ENCODE measurements around the gene ATOSA. TPM values are rescaled to one million over a fixed set of nuclear protein-coding genes. Genes with fewer than 3 reads are reported as not detected.

The ATOSA gene
- total RNA-seq, 1 experiment from 2014 or later, result 5.8 TPM

DNA sequence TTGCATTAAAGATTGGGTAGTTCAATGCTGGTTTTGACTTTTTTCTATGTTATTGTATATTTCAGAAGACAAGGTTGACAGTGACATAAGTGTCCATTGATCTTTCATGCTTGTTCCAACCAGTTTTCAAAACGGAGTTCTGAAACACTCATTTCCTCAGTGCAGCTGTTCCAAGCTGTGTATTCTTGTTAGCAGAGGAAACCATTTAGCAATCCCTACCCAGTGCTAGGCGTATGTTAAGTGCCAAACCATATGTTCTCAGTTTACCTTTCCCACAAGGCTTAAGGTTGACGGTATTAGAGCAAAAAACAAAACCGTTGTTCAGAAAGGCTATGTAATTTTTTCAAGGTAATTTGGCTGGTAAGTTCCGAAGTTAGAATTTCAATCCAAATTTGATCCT lies 9.1 kb downstream of the ATOSA start:
- H3K9ac ChIP-seq (ENCODE audit: extremely low read depth, insufficient read length, low read length), result no peak overlapping the region
- no peak overlapping the region for H3K27ac ChIP-seq (ENCODE audit: insufficient read length, low read depth, low read length)
- H3K27ac Mint-ChIP-seq, result no peak overlapping the region; a peak in 1 of 7 replicates

More for the DNA sequence above, 9.1 kb downstream of the ATOSA start:
- H3K4me1 ChIP-seq (ENCODE audit: insufficient read depth, low read length), result no peaks in the 10 kb centered on the region
- no peak overlapping the region for H3K4ac ChIP-seq (ENCODE audit: low read depth, low read length)
- H3K4me2 ChIP-seq (ENCODE audit: insufficient read depth, insufficient read length, low read length), result no peak overlapping the region
- no peaks in the 10 kb centered on the region for H3K79me1 ChIP-seq (ENCODE audit: insufficient read depth, low read depth, low read length, poor library complexity, severe bottlenecking)
- H3K18ac ChIP-seq (ENCODE audit: insufficient read length, low read depth, low read length), result no peak overlapping the region
- H3T11ph ChIP-seq (ENCODE audit: low read length), result no peak overlapping the region
- DNase-seq, result no peak
- no peaks in the 10 kb centered on the region for H3K79me2 ChIP-seq (ENCODE audit: insufficient read depth, low read length)
- H3K14ac ChIP-seq (ENCODE audit: insufficient read depth, low read length), result no peak overlapping the region
- no peaks in the 10 kb centered on the region for H3K23me2 ChIP-seq (ENCODE audit: insufficient read length, low read depth, low read length, poor library complexity, severe bottlenecking)
- no peak overlapping the region for H4K5ac ChIP-seq (ENCODE audit: insufficient read length, low read depth, low read length)
- no peak overlapping the region for H4K8ac ChIP-seq (replicated peaks; ENCODE audit: insufficient read length, low read depth, low read length)
- no peak overlapping the region for H2BK12ac ChIP-seq (ENCODE audit: insufficient read length, low read depth, low read length)
- H2BK5ac ChIP-seq (ENCODE audit: insufficient read length, low read length), result no peak overlapping the region
- H3K4me3 Mint-ChIP-seq, result no peak overlapping the region
- no peak overlapping the region for H2AFZ ChIP-seq (ENCODE audit: low read length)
- no peak for TF ChIP-seq CTCF (conservative IDR thresholded peaks at IDR 0.05)
- no peaks in the 10 kb centered on the region for H4K20me1 ChIP-seq (ENCODE audit: control insufficient read depth, insufficient read depth, insufficient read length)
- no peak overlapping the region for H2AK5ac ChIP-seq (ENCODE audit: insufficient read length, low read length)
- no peaks in the 10 kb centered on the region for H3K36me3 Mint-ChIP-seq (ENCODE audit: insufficient read depth in 1 of 3, low read depth in 3 of 3)
- H2BK20ac ChIP-seq (ENCODE audit: low read depth, low read length, poor library complexity, severe bottlenecking), result no peak overlapping the region
- H3K27me3 Mint-ChIP-seq (ENCODE audit: low read depth), result no peaks in the 10 kb centered on the region
- H4K91ac ChIP-seq (ENCODE audit: insufficient read length, low read depth, low read length), result no peak overlapping the region
- no peaks in the 10 kb centered on the region for H3K9me3 Mint-ChIP-seq
- H3K23ac ChIP-seq (ENCODE audit: insufficient read length, low read depth, low read length), result no peak overlapping the region
- H2BK120ac ChIP-seq (ENCODE audit: low read depth, low read length, poor library complexity, severe bottlenecking), result no peak overlapping the region
- H3K27me3 ChIP-seq (ENCODE audit: insufficient read depth, low read length), result no peaks in the 10 kb centered on the region
- no peak overlapping the region for H3K56ac ChIP-seq (ENCODE audit: insufficient read length, low read depth, low read length)
- no peak overlapping the region for H2BK15ac ChIP-seq (ENCODE audit: low read depth, low read length)
- peaks cover 8 to 13% of the 10 kb centered on the region in 2 experiments for H3K4me1 Mint-ChIP-seq
- H3K9me3 ChIP-seq (ENCODE audit: control insufficient read depth, low read depth, low read length), result no peaks in the 10 kb centered on the region
- no CpG with 5 or more reads among the region's 5 CpGs for WGBS (ENCODE audit: extremely low coverage, insufficient read length, low lambda C conversion rate)
